ENCODE data around the gene ARL14EPL.

- TF ChIP-seq POLR2A (IDR thresholded peaks at IDR 0.05; ENCODE audit: low read length), result no peak
- no peak for TF ChIP-seq GATA1 (IDR thresholded peaks at IDR 0.05; ENCODE audit: low read depth, low read length)
Measured at GRCh38 chr5:116013936-116014335, 18.3 kb upstream of the ARL14EPL start.

Measured in erythroblast (primary cell).